ENCODE results near the gene CENPM. TPM values are rescaled to one million over a fixed set of nuclear protein-coding genes. Genes with fewer than 3 reads are reported as not detected.

The CENPM gene
- total RNA-seq, 2 donors from 2014 or later = 28.5 to 43.1 TPM

GRCh38 chr22:41892721-41893120, 54.2 kb downstream of the CENPM start:
- Histone ChIP-seq H3K27me3 (ENCODE audit: control insufficient read depth, insufficient read depth, low read length, poor library complexity, severe bottlenecking) (no peaks in the 10 kb centered on the region), H3K9me3 (ENCODE audit: control insufficient read depth, low read length) (no peaks in the 10 kb centered on the region), H3K4me3 (ENCODE audit: low read length) (no peak overlapping the region), H3K4me1 (ENCODE audit: control insufficient read depth, insufficient read depth, low read length) (no peaks in the 10 kb centered on the region), H3K9ac (ENCODE audit: extremely low read depth, low read length, poor library complexity, severe bottlenecking) (no peak overlapping the region), H3K36me3 (ENCODE audit: control insufficient read depth, insufficient read depth, low read length) (peaks cover 78% of the 10 kb centered on the region), H3K27ac (ENCODE audit: low read depth, low read length) (no peak overlapping the region)
- Mint-ChIP-seq H3K4me1 (no peaks in the 10 kb centered on the region), H3K9me3 (no peaks in the 10 kb centered on the region), H3K27me3 (ENCODE audit: insufficient read depth) (no peaks in the 10 kb centered on the region), H3K36me3 (ENCODE audit: low read depth) (peaks cover 64% of the 10 kb centered on the region), H3K27ac (peak overlapping the region; percentile 16), H3K4me3 (no peak overlapping the region)
- 94 to 100% methylated on average over 1 to 4 of the region's 4 CpGs for WGBS, 2 experiments (ENCODE audit: insufficient coverage in 1 of 2, insufficient read length in 1 of 2)
- DNase-seq = no peak
- no peak for TF ChIP-seq CTCF (conservative IDR thresholded peaks at IDR 0.05)

- Histone ChIP-seq H3K9ac (ENCODE audit: extremely low read depth, low read length, poor library complexity, severe bottlenecking) (no peak overlapping the region), H3K36me3 (ENCODE audit: control insufficient read depth, insufficient read depth, low read length) (peaks cover 76% of the 10 kb centered on the region), H3K4me3 (ENCODE audit: low read length) (no peak overlapping the region), H3K9me3 (ENCODE audit: control insufficient read depth, low read length) (no peaks in the 10 kb centered on the region), H3K27me3 (ENCODE audit: control insufficient read depth, insufficient read depth, low read length, poor library complexity, severe bottlenecking) (no peaks in the 10 kb centered on the region), H3K27ac (ENCODE audit: low read depth, low read length) (no peak overlapping the region), H3K4me1 (ENCODE audit: control insufficient read depth, insufficient read depth, low read length) (no peaks in the 10 kb centered on the region)
- no peaks in the 10 kb centered on the region for H3K9me3 Mint-ChIP-seq
- H3K4me1 Mint-ChIP-seq = no peaks in the 10 kb centered on the region
- no peak for TF ChIP-seq CTCF (conservative IDR thresholded peaks at IDR 0.05)
- H3K27me3 Mint-ChIP-seq (ENCODE audit: insufficient read depth) = no peaks in the 10 kb centered on the region
- peaks cover 65% of the 10 kb centered on the region for H3K36me3 Mint-ChIP-seq (ENCODE audit: low read depth)
- WGBS, 2 experiments (ENCODE audit: insufficient coverage in 1 of 2, insufficient read length in 1 of 2) = 95 to 96% methylated on average over 4 to 9 of the region's 9 CpGs
- H3K4me3 Mint-ChIP-seq = no peak overlapping the region
- H3K27ac Mint-ChIP-seq = no peak overlapping the region
- DNase-seq = no peak
Measured at GRCh38 chr22:41891407-41891806, 55.5 kb downstream of the CENPM start.

Small RNA genes within 50 kb of the gene (microRNA-seq; reads per million reads assigned to microRNA genes)
- 71.6 reads per million, percentile 71 among the genes with 10 or more reads in this experiment for gene MIR33A (ENCODE audit: borderline microRNAs expressed)

Other genes starting within 250 kb of the CENPM start
- 1 to 10 TPM; 1.2 to 1.5 TPM for gene MEI1, start 247.6 kb downstream of the CENPM start, total RNA-seq
- gene CCDC134, start 146.5 kb downstream of the CENPM start, total RNA-seq = 10 to 100 TPM; 15.0 to 21.0 TPM
- gene SREBF2, start 114.0 kb downstream of the CENPM start, total RNA-seq = 100 to 1,000 TPM; 125 to 135 TPM
- gene SHISA8, start 32.1 kb downstream of the CENPM start, total RNA-seq = under 1 TPM in 1 of 2 donors, not detected in 1; 0.58 TPM
- gene TNFRSF13C, start 20.3 kb downstream of the CENPM start, total RNA-seq = 1 to 10 TPM; 1.7 to 3.3 TPM
- gene SEPTIN3, start 22.3 kb upstream of the CENPM start, total RNA-seq = 10 to 100 TPM; 10.9 to 13.9 TPM
- gene WBP2NL, start 51.6 kb upstream of the CENPM start, total RNA-seq = not detected
- 10 to 100 TPM; 19.2 to 25.4 TPM for gene NAGA, start 123.7 kb upstream of the CENPM start, total RNA-seq
- gene PHETA2, start 127.1 kb upstream of the CENPM start, total RNA-seq = 1 to 10 TPM; 8.1 to 9.0 TPM
- gene SMDT1, start 132.5 kb upstream of the CENPM start, total RNA-seq = 10 to 100 TPM; 29.5 to 41.3 TPM
- 100 to 1,000 TPM in 1 of 2 donors, 10 to 100 TPM in 1; 83.4 to 103 TPM for gene NDUFA6, start 143.6 kb upstream of the CENPM start, total RNA-seq
- 10 to 100 TPM in 1 of 2 donors, 1 to 10 TPM in 1; 5.6 to 10.9 TPM for gene CYP2D6, start 183.7 kb upstream of the CENPM start, total RNA-seq